WI38 (cell line): ENCODE measurements around the gene MYOZ3.

Experiments
- H3K4me3 ChIP-seq: 2 replicates; pipeline ENCODE4 v1.5.1; 2011; ENCODE audit warnings: low read depth, mild to moderate bottlenecking, control low read depth, low read length
- TF ChIP-seq, protein P1 (sequence below): IDR thresholded peaks from 2 replicates; pipeline ENCODE4 v1.5.1; 2012; ENCODE audit warnings: low read depth, mild to moderate bottlenecking, control low read depth, low read length

MYOZ3 gene

DNA sequence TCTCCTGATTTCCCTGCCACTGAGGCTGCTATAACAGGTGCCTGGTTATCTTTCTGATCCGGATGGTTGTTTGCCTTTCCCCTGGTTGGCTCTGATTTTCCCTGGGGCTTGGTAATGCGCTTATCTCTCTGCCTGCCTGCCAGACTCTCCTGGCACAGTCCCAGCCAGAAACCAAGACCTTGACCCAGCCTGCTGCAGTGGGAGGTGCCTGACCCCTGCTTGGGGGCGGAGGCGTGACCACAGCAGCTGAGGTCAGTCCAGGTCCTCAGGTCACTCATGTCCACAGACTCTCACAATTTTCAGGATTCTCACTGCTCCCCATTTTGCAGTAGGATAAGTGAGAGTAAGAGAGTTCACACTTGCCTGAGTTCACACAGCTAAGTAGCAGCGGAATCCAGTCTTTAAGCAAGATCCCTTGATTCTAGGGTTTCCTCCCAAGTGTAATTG lies 45.0 kb upstream of the MYOZ3 start:
- H3K4me3 ChIP-seq, result no peak overlapping the region
- TF ChIP-seq, protein P1, sequence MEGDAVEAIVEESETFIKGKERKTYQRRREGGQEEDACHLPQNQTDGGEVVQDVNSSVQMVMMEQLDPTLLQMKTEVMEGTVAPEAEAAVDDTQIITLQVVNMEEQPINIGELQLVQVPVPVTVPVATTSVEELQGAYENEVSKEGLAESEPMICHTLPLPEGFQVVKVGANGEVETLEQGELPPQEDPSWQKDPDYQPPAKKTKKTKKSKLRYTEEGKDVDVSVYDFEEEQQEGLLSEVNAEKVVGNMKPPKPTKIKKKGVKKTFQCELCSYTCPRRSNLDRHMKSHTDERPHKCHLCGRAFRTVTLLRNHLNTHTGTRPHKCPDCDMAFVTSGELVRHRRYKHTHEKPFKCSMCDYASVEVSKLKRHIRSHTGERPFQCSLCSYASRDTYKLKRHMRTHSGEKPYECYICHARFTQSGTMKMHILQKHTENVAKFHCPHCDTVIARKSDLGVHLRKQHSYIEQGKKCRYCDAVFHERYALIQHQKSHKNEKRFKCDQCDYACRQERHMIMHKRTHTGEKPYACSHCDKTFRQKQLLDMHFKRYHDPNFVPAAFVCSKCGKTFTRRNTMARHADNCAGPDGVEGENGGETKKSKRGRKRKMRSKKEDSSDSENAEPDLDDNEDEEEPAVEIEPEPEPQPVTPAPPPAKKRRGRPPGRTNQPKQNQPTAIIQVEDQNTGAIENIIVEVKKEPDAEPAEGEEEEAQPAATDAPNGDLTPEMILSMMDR, result no peak

DNA sequence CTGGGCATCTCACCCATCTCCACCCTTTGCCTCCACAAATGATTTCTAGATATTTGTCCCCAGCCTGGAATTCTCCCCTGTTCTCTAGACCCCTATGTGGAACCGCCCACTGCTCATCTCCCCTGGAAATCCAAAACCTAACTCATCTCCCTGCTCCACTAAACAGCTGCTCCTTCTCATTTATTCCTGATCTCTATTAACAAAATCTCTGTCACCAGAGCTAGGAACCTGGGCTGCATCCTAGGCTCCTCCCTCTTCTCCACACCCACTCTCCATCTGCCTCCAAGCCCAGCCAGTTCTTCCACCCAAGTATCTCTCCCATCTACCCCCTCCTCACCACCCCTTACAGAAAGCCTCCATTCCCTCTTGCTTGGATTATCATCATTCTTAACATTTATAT lies 44.5 kb upstream of the MYOZ3 start:
- H3K4me3 ChIP-seq, result no peak overlapping the region
- TF ChIP-seq, protein P1, result no peak

DNA sequence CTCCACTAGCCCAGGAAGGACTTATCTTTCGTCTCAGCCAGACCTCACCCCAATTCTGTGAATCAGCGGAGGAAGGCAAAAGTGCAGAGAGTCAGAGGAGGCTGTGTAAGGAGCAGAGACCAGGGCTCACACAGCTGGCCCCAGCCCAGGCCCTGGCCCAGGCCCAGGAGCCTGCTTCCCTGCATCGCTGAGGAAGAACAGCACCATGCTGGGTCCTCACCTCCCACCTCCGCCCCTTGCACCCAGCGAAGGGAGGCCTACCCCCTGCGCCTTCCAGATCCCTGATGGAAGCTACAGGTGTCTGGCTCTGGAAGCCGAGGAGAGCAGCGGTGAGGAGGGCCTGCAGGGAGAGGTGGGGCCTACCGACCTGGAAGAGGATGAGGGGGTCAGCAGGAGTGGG lies 42.9 kb upstream of the MYOZ3 start:
- TF ChIP-seq, protein P1, result no peak

DNA sequence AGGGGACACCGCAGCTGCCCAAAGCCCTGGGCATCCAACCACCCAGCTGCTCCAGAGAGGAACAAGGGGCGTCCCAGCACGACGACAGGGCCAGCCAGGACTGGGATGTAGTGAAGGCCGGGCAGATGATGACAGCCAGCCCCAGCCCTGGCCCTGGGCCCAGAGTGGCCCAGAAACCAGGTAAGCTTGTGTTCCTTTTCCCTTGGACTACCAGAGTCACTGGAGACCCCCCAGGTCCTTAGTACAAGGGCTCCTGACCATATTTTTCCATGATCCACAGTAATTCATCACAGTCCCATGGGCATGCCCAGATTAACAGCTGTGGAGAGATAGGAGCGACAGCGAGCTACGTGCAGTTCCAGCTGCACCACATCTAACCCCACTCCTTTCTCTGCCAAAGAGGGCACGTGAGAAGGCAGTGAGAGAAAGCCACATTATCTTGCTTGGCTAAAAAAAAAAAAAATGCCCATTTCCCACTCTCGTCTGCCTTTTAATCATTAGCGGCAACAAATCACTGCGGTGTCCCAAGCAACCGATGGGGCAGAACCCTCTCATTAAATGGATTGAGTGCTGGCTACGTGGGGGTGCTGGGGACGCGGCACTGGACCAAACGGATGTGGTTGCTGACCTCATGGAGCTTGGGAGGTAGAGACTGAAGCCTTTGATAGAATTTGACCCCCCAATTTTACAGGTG lies 42.3 kb upstream of the MYOZ3 start:
- TF ChIP-seq, protein P1, result no peak
- H3K4me3 ChIP-seq, result no peak overlapping the region

More for the DNA sequence above, 42.9 kb upstream of the MYOZ3 start:
- H3K4me3 ChIP-seq, result no peak overlapping the region

DNA sequence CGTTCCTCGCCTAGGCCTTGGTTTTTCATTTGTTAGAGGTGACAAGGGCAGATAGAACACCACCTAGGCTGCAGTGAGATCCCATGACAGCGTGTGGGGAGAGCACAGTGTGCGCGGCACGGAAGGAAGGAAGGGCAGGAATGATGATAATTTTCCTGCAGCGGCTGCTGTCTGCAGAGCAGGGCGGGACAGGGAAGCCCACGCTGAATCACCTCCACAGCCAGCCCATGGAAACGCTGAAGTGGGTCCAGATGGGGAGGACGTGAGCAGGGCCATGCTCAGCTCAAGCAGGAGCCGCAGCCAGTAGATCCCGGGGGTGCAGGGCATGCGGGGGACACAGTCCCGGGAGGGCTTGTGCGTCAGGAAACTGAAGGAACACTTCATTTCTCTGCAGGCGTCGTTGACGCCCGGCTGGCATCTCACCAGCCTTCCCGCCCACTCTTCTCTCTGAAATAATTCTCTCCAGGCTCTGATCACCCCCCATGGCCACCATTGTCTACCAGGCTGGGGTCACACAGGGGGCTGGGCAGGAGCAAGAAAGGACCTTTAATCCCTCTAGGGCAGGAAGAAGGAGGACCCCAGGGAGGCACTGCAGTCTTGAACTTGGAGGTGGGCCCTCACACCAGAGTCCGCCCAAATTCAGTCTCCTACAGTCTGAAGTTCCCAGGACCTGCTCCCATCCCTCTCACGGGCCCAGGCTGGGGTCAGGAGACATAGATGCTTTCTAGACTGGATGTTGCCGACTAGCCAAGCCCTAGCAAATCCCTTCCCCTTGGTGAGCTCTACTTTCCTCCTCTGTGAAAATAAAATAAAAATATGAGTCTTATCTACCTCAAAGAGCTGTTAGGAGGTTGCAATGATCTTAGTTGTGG lies 41.5 kb upstream of the MYOZ3 start:
- H3K4me3 ChIP-seq, result no peak overlapping the region
- TF ChIP-seq, protein P1, result no peak

DNA sequence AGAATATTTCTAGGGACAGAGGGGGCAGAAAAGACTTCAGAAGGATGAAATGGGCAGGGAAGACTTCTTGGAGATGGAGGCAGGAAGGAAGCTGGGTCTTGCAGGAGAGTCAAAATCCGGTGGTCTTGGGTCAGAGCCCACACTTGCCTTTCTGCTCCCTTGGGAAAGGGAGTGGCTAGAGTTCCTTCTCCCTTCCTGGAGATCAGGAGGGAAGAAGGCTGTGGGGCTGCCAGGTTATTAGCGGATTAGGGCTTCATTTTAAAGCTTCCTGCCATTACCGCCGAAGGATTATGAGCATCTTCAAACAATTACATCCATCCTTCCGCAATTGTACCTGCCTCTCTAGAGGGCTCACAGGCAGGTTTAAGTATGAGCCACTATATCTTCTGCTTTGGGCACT lies 39.8 kb upstream of the MYOZ3 start:
- no peak overlapping the region for H3K4me3 ChIP-seq
- TF ChIP-seq, protein P1, result no peak

DNA sequence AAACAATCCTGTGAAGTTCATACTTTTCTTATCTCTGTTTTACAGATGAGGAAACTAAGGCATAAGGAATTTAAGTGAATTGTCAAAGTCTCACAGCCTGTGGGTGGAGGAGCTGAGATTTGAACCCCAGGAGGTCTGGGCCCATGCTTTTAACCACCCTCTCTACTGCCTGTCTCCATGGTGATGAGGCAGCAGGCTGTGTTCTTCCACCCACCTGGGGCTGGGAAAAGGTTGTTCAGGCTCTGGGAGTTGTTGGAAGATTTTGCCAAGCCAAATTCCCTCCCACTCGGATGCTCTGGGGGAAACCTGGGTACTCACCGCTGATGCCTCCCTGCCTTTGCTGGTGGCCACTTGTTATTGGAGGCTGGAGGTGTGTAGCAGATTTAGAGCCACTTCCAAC lies 38.9 kb upstream of the MYOZ3 start:
- TF ChIP-seq, protein P1, result no peak
- H3K4me3 ChIP-seq, result no peak overlapping the region
